DMS 273 (cell line): ENCODE data around the gene CCDC88C.
"Not testable (repeated sequence)": the region's sequence is repeated elsewhere in the genome, so short reads cannot be mapped to it uniquely, and the experiment has no call there.

ENCODE experiments used
- DNase-seq: peaks from one replicate; lab custom pipeline; 2025; ENCODE audit not compliant: unreplicated experiment; lab: John Stamatoyannopoulos, UW

The CCDC88C gene

DNA sequence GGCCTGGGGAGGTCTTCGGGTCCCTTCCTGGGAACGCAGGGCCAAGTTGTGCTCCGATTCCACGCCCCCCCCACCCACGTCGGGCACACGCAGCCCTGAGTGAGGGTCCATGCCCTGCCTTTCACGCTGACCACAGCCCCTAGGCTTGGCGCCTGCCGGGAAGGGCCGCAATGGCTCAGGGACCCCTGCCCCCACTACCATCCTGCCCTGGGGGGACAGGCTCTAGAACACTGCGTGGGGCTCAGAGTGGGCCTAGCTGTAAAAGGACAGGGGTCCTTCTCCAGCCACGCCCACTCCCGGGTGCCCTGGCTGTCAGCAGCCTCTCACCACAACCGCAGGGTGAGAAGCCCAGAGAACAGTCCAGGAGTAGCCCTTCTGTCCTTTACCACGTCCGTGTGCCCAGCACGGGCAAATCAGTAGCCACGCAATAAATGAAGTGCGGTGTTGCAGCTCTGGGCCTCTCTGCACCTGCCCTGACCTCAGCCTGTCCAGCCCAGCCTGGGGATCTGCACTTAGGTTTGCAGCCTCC lies 163.8 kb downstream of the CCDC88C start:
- peak; percentile 38 for DNase-seq

DNA sequence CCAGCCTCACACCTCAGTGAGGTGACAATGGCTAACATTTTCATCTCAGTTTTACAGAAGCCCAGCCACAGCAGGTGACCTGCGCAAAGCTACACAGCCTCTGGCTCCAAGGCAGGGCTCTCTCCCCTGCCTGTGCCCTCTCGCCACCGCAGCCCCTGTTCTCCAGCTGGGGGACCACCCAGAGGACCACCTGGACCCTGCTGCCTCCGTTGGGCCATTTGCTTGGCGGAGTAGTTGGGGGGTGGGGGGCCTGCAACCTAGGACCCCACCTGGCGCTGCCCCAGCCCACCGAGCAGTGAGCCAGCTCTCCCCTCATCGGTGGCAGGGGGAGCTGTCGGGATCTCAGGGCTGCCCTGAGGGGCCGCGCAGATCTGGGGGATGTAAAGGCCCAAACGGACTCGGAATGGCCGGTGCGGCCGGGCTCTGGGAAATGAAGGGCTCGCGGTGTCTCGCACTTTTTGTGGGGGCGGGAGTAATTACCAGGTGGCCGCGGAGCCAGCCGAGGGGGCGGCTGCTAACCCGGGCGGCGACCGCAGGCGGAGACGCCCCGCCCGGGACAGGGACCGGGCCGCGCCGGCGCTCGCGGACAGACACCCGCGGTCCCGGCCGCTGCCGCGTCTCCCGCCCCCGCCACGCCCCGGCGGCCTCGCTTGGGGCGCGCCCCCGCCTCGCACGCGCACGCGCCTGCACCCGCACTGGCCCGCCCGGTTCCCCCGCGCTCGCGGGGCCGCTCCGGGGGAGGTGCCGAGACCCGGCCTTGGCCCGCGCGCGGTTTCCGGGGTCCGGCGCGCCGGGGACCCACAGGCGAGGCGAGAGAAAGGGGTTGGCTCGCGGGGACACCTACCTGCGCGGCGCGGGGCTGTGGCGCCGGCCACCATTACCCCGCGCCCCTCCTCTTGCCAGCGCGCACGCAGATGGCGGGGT lies 164.5 kb downstream of the CCDC88C start:
- peak; percentile 82 for DNase-seq

DNA sequence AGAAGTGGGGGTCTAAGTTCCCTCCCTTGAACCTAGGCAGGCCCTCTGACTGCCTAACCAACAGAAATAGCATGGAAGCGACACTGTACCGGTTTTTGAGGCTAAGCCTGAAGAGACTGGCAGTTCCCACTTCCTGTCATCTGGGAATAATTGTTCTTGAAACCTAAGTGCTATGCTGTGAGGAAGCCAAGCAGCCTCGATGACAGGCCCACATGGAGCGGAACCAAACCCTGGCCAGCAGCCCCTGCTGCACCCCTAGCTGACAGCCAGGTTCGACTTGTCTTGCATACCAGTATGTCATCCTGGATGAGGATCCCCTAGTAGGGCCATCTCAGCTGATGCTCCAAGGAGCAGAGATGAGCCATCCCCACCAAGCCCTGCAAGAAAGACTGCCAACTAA lies 166.7 kb downstream of the CCDC88C start:
- no peak for DNase-seq

DNA sequence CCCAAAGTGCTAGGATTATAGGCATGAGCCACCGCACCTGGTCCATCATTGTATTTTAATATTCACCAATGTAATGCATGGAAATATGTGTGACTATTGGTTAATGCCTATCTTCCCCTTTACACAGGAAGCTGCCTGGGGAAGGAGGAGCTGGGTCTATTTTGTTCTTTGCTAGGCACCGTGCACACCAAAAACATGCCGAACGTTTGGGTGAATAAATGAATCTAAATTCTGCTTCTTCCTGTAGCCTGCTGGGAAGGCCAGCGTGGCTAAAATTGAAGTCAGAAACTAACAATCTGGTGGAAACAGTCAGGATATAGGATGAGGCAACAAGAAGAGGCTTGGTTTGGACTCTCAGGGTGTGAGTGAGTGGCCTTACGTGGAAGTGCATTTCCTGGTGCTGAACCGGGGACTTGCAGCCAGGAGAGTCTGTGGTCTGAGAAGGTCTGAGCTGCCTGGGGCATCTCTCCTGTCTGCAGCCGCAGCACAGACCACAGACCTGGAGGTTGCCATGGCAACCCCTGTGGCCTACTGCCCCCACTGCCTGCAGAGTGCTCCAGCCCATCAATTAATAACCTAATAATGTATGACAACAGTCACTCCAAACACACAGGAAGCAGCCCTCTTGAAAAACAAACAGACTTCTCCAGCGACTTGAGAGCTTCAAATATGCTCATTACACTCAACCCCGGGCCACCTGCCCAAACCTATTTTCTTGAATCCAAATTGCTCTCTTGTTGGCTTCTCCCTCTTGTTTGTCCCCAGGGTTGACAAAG lies 167.6 kb downstream of the CCDC88C start:
- DNase-seq: peak; percentile 70

DNA sequence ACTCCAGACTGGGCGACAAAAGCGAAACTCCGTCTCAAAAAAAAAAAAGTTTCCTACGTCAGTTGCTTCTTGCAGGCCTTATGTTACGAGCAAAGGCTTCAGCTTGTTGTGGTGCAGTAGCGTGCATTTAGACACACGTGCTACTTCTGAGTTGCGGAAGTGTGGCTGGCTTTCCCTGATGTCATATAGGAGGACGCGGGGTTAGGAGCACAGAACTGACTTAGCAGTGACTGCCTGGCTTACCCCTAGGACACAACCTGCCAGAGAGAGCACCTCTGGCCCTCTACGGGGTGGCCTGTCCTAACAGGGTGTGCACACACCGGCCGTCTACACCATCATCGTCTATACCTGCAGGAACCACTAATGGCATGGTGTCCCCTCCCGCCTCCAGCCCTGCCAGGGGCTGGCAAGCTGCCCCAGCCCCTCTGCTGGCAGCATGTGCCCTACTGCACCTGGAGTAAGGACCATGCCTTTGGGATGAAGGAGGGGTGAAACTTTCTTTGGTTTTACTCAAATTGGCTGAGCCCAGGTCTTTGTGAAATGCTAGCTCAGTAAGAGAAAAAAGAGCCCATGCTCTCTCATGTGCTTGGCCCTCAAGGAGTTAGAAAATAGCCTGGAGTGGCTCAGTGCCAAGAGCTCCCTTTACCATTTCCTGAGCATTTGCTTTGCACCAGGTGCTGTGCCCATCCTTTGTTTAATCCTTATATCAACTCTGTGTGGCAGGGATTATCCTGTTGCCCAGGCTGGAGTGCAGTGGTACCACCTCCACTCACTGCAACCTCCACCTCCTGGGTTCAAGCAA lies 171.4 kb downstream of the CCDC88C start:
- peak; percentile 56 for DNase-seq

DNA sequence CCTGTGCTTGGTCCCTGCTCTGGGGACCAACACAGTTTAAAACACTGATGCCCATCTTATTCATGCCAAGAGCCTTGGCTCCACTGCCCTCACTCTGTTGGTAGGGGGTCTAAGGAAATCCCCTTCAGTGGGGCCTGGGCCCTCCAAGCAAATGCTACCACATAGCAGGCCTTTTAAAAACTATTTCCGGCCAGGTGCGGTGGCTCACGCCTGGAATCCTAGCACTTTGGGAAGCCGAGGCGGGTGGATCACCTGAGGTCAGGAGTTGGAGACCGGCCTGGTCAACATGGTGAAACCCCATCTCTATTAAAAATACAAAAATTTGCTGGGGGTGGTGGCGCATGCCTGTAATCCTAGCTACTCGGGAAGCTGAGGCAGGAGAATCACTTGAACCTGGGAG lies 172.0 kb downstream of the CCDC88C start:
- not testable (repeated sequence) for DNase-seq

DNA sequence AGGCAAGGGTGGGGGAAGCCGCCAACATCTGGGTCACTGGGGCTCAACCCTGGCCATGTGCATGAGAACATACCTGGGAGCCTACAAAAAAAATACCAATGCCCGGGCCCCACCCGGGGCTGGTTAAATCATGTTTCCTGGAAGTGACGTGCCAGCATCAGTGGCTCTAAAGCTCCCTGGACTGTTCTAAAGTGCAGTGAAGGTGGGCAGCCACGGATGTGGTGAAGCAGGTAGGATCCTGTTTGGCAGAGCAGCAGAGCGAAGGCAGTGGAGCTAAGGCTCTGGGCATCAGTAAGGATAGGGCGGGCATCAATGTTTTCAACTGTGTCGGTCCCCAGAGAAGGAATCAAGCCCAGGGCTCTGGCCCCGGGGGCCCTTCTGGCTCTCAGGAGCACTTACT lies 172.6 kb downstream of the CCDC88C start:
- no peak for DNase-seq

DNA sequence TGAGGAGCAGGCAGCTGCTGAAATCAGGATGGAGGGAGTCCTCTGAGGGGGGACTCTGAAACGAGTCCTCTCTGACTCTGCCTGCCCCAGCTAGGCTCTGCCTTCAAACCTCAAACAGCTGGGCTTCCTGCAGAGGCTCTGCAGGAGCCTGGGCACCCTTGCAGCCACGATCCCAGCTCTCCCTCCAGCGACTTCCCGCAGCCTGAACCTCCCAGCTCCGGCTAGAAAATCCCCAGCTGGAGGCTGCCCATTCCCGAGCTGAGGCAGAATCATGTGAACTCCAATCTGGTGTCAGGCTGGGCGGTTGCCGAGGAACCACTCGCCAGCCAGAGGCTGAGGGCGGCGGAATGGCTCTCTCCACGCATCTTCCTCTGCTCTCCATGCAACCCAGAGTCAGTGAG lies 173.1 kb downstream of the CCDC88C start, which contains the start of gene GPR68:
Gene GPR68 (minus strand): TSS at position 204 of the 401 bp plus-strand sequence. CDS start 9,654 bp downstream, outside the sequence.
- DNase-seq: peak; percentile 91

DNA sequence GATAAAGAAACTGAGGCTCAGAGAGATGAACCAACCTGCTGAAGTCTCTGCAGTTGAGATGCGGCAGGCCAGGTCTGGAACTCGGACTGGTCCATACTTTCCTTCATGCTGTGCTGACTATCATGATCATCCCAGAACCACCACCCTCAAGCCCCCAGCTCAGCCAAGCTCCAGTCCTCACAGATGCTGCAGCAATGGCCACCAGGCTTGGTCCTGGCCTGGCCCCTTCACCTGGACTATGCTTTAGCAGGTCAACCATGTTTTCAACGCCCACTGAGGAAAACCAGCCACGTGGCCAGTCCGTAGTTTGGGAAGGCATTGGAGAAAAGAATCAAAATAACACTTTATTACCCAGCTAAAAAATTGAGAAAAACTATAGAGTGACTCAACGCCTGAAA lies 174.5 kb downstream of the CCDC88C start:
- DNase-seq: no peak

DNA sequence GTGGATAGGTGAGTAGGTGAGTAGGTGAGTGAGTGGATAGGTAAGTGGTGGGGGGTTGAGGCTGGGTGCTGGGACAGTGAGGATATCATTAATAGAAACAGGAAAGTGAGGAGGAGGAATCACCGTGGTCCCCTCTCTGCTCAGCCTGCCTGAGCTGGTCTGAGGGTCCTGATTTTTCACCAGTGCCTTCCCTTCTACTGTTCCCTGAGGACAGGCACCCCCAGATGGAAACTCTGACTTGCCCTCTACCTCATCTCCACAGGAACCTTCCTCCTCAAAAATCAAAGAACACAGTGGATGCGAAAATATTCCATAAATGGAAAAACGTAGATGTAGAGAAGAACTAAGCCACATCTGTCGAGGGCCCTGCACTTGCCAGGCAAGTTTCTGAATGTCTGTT lies 175.0 kb downstream of the CCDC88C start:
- no peak for DNase-seq

DNA sequence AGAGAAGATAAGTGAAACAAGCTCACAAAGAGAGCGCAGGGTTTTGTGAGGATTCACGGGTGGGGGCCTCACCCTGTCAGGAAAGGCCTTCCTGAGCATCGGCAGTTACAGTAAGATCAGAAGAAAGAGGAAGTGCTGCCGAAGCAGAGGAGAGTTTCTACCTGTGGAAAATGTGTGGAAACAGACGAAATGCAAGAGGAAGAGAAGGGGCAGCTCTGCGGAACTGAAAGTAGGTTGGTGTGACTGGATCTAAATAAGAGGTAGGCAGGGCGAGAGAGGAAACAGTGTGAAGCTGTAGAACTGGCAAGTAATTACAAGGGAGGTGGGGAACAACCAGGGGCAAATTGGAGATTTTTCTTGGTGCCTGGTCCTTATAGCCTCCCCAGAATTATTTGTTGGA lies 175.8 kb downstream of the CCDC88C start:
- no peak for DNase-seq

DNA sequence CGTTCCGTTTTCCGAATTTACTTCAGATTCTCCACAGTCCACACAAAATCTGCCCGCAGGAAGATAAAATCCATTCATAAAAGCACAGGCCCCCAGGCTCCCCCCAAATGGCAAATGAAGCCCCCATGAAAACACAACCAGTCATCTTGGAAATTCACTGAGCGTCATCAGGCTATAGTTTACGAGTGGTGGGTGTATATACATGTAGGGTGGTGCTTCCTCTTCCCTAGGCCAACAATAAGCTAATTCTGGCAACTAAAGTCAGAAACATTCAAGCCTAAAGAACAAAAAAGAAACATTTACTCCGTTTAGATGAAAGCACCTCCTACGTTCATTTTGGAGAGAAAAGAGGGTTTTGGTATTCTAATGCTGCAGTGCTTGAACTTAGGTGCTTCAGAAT lies 179.0 kb downstream of the CCDC88C start:
- no peak for DNase-seq

DNA sequence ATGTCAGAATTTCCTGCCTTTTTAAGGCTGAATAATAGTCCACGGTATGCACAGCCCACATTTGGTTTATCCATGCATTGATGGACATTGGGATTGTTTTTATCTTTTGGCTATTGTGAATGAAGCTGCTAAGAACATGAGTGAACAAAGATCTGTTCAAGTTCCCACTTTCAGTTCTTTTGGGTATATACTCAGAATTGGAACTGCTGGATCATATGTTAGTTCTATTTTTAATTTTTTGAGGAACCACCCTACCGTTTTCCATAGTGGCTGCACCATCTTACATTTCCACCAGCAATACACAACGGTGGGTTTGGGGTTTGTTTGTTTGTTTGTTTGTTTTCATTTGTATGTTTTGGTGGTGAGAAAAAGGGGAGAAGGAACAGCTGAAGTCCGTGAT lies 179.5 kb downstream of the CCDC88C start:
- DNase-seq: no peak

DNA sequence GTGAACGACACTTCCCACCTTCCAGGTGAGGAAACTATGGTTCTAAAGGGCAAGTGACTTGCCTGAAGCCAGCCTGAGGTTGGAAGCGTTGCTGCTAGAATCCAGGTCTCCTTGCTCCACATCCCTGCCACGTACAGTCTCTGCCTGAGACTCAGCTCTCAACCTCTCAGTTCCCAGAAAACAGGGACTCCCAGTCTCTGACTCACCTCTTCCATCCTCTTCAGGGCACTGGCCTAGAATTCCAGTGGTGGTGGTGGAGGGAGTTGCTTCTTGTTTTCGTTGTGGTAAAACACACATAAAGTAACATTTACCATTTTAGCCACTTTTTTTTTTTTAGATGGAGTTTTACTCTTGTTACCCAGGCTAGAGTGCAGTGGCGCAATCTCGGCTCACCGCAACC lies 180.4 kb downstream of the CCDC88C start:
- DNase-seq: no peak

DNA sequence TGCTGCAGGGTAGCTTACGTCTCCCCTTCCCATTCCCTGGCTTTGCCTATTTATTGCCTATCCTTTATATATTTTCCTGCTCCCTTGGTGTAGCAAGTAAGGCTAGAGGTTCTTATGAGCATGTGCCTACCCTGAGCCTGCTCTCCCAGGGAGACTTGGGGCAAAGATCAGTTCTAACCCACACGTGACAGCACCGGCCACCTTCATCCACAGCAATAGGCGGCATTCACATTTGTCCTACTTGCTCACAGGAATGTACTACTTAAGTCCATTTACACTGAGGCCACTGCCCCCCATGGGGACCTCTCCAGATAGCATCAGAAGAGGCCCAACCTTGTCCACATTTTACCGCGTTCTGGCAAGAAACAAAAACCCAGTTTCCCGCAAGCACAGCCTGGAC lies 181.8 kb downstream of the CCDC88C start:
- DNase-seq: no peak

DNA sequence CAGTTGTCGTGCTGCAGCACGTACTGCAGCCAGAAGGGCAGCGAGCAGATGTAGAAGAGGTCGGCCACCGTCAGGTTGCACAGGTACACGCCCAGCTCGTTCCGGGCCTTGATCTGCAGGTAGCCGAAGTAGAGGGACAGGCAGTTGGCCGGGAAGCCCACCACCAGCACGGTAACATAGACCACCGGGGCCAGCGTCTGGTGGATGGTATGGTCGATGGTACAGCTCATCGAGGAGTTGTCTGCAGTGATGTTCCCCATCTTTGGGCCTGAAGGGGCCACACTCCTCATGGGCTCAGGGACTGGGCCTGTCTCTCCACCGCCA lies 182.9 kb downstream of the CCDC88C start:
- DNase-seq: no peak

DNA sequence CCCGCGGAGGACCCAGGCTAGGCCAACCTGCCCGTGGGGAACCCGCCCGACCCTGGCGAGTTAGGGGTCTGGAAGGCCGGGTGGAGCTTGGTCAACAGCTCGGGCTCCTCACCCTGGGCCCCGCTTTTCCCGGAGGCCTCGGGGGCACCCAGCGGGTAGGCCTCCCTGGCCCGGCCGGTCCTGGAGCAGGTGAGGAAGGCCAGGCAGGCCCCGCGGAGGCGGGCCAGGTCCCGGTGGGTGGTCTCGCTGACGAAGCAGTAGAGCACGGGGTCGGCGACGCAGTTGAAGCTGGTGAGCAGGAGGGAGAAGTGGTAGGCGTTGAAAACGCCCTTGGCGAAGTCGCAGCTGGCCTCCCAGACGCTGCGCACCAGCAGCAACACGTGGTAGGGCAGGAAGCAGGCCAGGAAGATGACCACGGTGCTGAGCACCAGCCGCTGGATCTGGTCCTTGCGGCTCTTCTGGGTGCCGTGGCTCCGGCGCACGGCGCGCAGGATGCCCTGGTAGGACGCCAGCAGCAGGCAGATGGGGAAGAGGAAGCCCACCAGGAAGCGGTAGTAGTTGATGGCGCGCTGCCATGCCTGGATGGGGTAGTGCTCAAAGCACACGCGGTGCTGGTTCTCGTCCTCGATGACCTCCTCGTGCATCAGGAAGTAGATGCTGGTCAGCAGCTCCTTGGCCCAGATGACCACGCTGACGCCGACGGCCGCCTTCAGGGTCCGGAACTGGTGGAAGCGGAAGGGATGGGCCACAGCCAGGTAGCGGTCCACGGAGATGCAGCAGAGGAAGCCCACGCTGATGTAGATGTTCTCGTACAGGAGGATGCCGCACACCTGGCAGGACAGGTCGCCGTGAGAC lies 183.5 kb downstream of the CCDC88C start:
- DNase-seq: no peak

DNA sequence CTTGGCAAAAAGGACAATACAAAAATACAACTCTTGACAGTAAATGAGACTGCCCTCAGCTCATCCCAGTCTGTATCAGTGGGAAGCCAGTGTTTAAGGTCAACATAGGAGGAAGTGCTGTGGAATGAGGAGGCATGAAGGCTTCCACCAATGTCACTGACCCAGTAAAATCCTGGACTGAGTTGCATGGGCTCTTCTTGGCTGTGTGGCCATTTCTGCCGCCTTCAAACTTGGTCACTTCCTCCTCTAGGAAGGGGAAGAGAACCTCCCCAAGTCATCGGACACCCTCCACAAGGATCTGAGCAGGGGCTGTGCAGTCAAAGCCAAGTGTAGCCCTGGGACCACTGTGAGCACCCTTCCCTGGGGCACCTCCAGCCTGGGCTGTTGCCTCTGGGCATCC lies 185.0 kb downstream of the CCDC88C start:
- no peak for DNase-seq

DNA sequence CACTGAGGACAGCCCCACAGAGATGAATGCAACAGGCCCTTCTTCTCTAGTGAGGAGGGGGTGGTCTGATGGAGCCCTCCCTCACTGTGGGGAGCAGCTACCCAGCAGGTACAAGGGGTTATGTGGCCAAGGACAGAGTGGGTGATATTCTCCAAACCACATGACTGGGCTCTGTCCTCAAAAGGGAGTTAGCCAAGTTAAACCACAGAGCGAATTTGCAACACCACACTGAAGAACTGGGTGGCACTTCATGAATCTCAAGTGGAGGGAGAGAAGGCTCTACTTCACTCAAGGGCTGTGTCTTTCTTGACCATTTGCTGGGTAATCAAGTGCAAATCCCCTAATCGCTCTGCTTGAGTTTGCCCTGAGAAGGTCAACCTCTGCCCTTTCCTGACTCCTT lies 185.6 kb downstream of the CCDC88C start:
- DNase-seq: no peak

DNA sequence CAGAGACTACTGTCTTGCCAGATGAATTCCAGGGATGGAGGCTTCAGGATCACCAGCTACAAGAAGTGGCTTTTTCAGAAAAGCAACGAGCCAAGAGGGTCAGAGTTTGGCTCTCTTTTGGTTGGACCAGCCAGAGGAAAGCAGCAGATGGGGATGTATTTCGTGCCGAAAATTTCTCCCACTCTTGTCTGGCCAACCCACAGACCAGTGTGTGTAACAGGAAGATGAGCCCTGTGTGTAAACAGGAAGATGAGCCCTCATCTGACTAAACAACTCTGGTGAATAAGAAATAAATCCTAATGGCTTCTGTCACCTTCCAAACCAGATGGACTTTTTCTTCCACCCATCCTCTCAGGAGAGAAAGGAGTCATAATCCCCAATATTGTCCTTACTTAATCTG lies 186.2 kb downstream of the CCDC88C start:
- DNase-seq: no peak
